GM12878 (cell line): ENCODE data around the gene CNN3. TPM values are rescaled to one million over a fixed set of nuclear protein-coding genes. Genes with fewer than 3 reads are reported as not detected.

Experiments
- CREM ChIP-seq: IDR thresholded peaks from 2 replicates; pipeline ENCODE4 v1.6.1; 2014; ENCODE audit warnings: antibody characterized with exemption, low read depth
- HDAC2 ChIP-seq: fragments of 200-600 bp; sonication (generic); IDR thresholded peaks from 2 replicates; pipeline ENCODE4 v1.6.1; 2017
- HSF1 ChIP-seq: fragments of 150-350 bp; IDR thresholded peaks from 2 replicates; pipeline ENCODE4 v1.6.1; 2014; ENCODE audit warnings: mild to moderate bottlenecking, low read depth, low read length
- IRF4 ChIP-seq: IDR thresholded peaks from 2 replicates; pipeline ENCODE4 v1.6.1; 2011; ENCODE audit warnings: low read depth, low read length
- NFYA ChIP-seq: IDR thresholded peaks from 2 replicates; pipeline ENCODE4 v1.6.1; 2011; ENCODE audit warnings: low read depth, mild to moderate bottlenecking, low read length, improper control_type of control experiment, borderline replicate concordance
- PAX8 ChIP-seq: fragments of 450-650 bp; IDR thresholded peaks from 2 replicates; pipeline ENCODE4 v1.6.1; 2017; ENCODE audit warnings: mild to moderate bottlenecking, moderate library complexity
- RUNX3 ChIP-seq: IDR thresholded peaks from 2 replicates; pipeline ENCODE4 v1.6.1; 2012; ENCODE audit warnings: low read length, inconsistent platforms
- SIX5 ChIP-seq: IDR thresholded peaks from 2 replicates; pipeline ENCODE4 v1.6.1; 2011; ENCODE audit warnings: mild to moderate bottlenecking, low read depth, low read length, moderate library complexity; ENCODE audit not compliant: severe bottlenecking
- ZNF687 ChIP-seq: fragments of 450-650 bp; IDR thresholded peaks from 2 replicates; pipeline ENCODE4 v1.6.1; 2017; ENCODE audit warnings: mild to moderate bottlenecking, moderate library complexity
- polyA plus RNA-seq, 11 experiments: library from polyadenylated mRNA; depleted of rRNA in 4 of 11; unstranded in 6 of 11; stranded (reverse) in 5 of 11; fragments of >200 nt; fragmentation: Nextera tagmentation in 4 of 11; fragmentation: Illumina TruSeq in 1 of 11; extraction: Ambion mirVana in 4 of 11; extraction: Trizol in 1 of 11; gene quantifications; 1 replicate in 1 of 11; 2 replicates in 10 of 11; pipeline versions ENCODE4 v1.2.1 to v1.2.3, GENCODE V29; 2011 to 2016; ENCODE audit warnings: inconsistent platforms in 2 of 11, missing spikeins in 2 of 11, low read depth in 1 of 11
- total RNA-seq, 4 experiments: library from RNA; depleted of rRNA in 3 of 4; stranded (reverse); fragments of >200 nt in 3 of 4; fragmentation: Illumina TruSeq in 1 of 4; extraction: Trizol in 1 of 4; gene quantifications; 2 replicates each; pipeline versions ENCODE4 v1.2.1 to v1.2.3, GENCODE V29; 2013 to 2021
- TF ChIP-seq, protein P1 (sequence below): fragments of 450-650 bp; IDR thresholded peaks from 2 replicates; pipeline ENCODE4 v1.6.1; 2017; ENCODE audit warnings: mild to moderate bottlenecking, low read depth, inconsistent platforms; ENCODE audit not compliant: poor library complexity, severe bottlenecking
- TF ChIP-seq, protein P2 (sequence below): IDR thresholded peaks from 2 replicates; pipeline ENCODE4 v1.6.1; 2011; ENCODE audit warnings: borderline replicate concordance, low read depth, mild to moderate bottlenecking, moderate library complexity, mixed read lengths, low read length; ENCODE audit not compliant: insufficient read depth; ENCODE audit errors: extremely low read length

CNN3 gene
- total and polyA plus RNA-seq, 10 of the 15 experiments (the other 5 are each of a cell fraction or from before 2014, with no cell fraction given), result 0.20 to 48.4 (median 34.3) TPM

GRCh38 chr1:94908190-94908589 is 18.7 kb downstream of the CNN3 start (continued):
- TF ChIP-seq, protein P1, sequence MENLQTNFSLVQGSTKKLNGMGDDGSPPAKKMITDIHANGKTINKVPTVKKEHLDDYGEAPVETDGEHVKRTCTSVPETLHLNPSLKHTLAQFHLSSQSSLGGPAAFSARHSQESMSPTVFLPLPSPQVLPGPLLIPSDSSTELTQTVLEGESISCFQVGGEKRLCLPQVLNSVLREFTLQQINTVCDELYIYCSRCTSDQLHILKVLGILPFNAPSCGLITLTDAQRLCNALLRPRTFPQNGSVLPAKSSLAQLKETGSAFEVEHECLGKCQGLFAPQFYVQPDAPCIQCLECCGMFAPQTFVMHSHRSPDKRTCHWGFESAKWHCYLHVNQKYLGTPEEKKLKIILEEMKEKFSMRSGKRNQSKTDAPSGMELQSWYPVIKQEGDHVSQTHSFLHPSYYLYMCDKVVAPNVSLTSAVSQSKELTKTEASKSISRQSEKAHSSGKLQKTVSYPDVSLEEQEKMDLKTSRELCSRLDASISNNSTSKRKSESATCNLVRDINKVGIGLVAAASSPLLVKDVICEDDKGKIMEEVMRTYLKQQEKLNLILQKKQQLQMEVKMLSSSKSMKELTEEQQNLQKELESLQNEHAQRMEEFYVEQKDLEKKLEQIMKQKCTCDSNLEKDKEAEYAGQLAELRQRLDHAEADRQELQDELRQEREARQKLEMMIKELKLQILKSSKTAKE, result no peak
- TF ChIP-seq, protein P2, sequence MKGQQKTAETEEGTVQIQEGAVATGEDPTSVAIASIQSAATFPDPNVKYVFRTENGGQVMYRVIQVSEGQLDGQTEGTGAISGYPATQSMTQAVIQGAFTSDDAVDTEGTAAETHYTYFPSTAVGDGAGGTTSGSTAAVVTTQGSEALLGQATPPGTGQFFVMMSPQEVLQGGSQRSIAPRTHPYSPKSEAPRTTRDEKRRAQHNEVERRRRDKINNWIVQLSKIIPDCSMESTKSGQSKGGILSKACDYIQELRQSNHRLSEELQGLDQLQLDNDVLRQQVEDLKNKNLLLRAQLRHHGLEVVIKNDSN, result no peak
- TF ChIP-seq CREM (no peak), ZNF687 (no peak), IRF4 (no peak), PAX8 (no peak), HSF1 (no peak), SIX5 (no peak), HDAC2 (no peak), NFYA (no peak), RUNX3 (no peak)
- TF ChIP-seq, all 136 proteins: peak for 0
